Epithelial cell of proximal tubule (primary cell): Measurements from ENCODE around the gene ATP6V0C. TPM values are rescaled to one million over a fixed set of nuclear protein-coding genes. Genes with fewer than 3 reads are reported as not detected.

ENCODE experiments used
- DNase-seq: peaks from one replicate; pipeline ENCODE4 v3.0.0-alpha.2; 2011; ENCODE audit warnings: low read depth
- H3K4me3 ChIP-seq: 2 replicates; pipeline ENCODE4 v1.5.1; 2011; ENCODE audit warnings: low read depth, mild to moderate bottlenecking, low read length
- CTCF ChIP-seq: conservative IDR thresholded peaks from 2 replicates; pipeline ENCODE4 v1.5.1; 2012; ENCODE audit warnings: low read depth, mild to moderate bottlenecking, low read length
- total RNA-seq: library from RNA; depleted of rRNA; stranded (reverse); fragments of >200 nt; gene quantifications from 2 replicates; pipeline ENCODE4 v1.2.3, GENCODE V29; 2015

The ATP6V0C gene
- total RNA-seq, 1 donor from 2014 or later, result 32.4 TPM

- no peak for TF ChIP-seq CTCF
- DNase-seq, result no peak
- no peak overlapping the region for H3K4me3 ChIP-seq
These were observed 20.1 kb upstream of the ATP6V0C start for GRCh38 chr16:2493605-2494004.

GRCh38 chr16:2494616-2495015 is 19.1 kb upstream of the ATP6V0C start:
- no peak for DNase-seq
- no peak for TF ChIP-seq CTCF
- no peak overlapping the region for H3K4me3 ChIP-seq

GRCh38 chr16:2495041-2495440 is 18.7 kb upstream of the ATP6V0C start:
- no peak for DNase-seq
- no peak for TF ChIP-seq CTCF
- no peak overlapping the region for H3K4me3 ChIP-seq

- no peak overlapping the region for H3K4me3 ChIP-seq
- no peak for DNase-seq
- no peak for TF ChIP-seq CTCF
These were observed 17.3 kb upstream of the ATP6V0C start for GRCh38 chr16:2496223-2497115.

- H3K4me3 ChIP-seq, result no peak overlapping the region
- TF ChIP-seq CTCF, result no peak
- DNase-seq, result no peak
These were observed 16.6 kb upstream of the ATP6V0C start for GRCh38 chr16:2497116-2497630.

GRCh38 chr16:2497695-2498484 is 15.9 kb upstream of the ATP6V0C start:
- DNase-seq, result no peak
- TF ChIP-seq CTCF, result no peak

More at GRCh38 chr16:2497695-2498484, 15.9 kb upstream of the ATP6V0C start:
- no peak overlapping the region for H3K4me3 ChIP-seq
